Measurements from ENCODE around the gene MICAL2. TPM values are rescaled to one million over a fixed set of nuclear protein-coding genes. Genes with fewer than 3 reads are reported as not detected.

Gene MICAL2
- total RNA-seq, 3 donors from 2014 or later, result 263 to 384 (median 312) TPM

- H3K4me3 ChIP-seq, result no peak overlapping the region
- peaks cover 77% of the 10 kb centered on the region for H3K4me1 ChIP-seq (ENCODE audit: low read depth)
- DNase-seq (peak in 1 of 3 donors; percentile 67), ATAC-seq (peak; percentile 73)
- TF ChIP-seq, protein P1, sequence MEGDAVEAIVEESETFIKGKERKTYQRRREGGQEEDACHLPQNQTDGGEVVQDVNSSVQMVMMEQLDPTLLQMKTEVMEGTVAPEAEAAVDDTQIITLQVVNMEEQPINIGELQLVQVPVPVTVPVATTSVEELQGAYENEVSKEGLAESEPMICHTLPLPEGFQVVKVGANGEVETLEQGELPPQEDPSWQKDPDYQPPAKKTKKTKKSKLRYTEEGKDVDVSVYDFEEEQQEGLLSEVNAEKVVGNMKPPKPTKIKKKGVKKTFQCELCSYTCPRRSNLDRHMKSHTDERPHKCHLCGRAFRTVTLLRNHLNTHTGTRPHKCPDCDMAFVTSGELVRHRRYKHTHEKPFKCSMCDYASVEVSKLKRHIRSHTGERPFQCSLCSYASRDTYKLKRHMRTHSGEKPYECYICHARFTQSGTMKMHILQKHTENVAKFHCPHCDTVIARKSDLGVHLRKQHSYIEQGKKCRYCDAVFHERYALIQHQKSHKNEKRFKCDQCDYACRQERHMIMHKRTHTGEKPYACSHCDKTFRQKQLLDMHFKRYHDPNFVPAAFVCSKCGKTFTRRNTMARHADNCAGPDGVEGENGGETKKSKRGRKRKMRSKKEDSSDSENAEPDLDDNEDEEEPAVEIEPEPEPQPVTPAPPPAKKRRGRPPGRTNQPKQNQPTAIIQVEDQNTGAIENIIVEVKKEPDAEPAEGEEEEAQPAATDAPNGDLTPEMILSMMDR (IDR thresholded peaks at IDR 0.05), result no peak
- intact Hi-C loops (cut with DNase I, micrococcal nuclease), result no loop called here
- H3K9me3 ChIP-seq, result no peaks in the 10 kb centered on the region
- H3K36me3 ChIP-seq (ENCODE audit: low read depth), result no peaks in the 10 kb centered on the region
Observed at GRCh38 chr11:12163181-12163941, 53.0 kb downstream of the MICAL2 start.

GRCh38 chr11:12164061-12165014 is 53.9 kb downstream of the MICAL2 start:
- peak; percentile 49 for ATAC-seq
- H3K4me1 ChIP-seq (ENCODE audit: low read depth), result peaks cover 73% of the 10 kb centered on the region

GRCh38 chr11:12165237-12165875 is 55.0 kb downstream of the MICAL2 start:
- Histone ChIP-seq H3K9me3 (no peaks in the 10 kb centered on the region), H3K4me3 (no peak overlapping the region), H3K36me3 (ENCODE audit: low read depth) (no peaks in the 10 kb centered on the region), H3K4me1 (ENCODE audit: low read depth) (peaks cover 67% of the 10 kb centered on the region)
- ATAC-seq (no peak), DNase-seq (no peak)
- TF ChIP-seq, protein P1 (IDR thresholded peaks at IDR 0.05), result no peak
- intact Hi-C loops (cut with DNase I, micrococcal nuclease), result no loop called here

More at GRCh38 chr11:12164061-12165014, 53.9 kb downstream of the MICAL2 start:
- TF ChIP-seq, protein P1 (IDR thresholded peaks at IDR 0.05), result no peak
- intact Hi-C loops (cut with DNase I, micrococcal nuclease), result no loop called here
- no peaks in the 10 kb centered on the region for H3K9me3 ChIP-seq
- DNase-seq, result peak in 1 of 3 donors; percentile 50
- no peak overlapping the region for H3K4me3 ChIP-seq
- H3K36me3 ChIP-seq (ENCODE audit: low read depth), result no peaks in the 10 kb centered on the region

GRCh38 chr11:12166299-12167060 is 56.1 kb downstream of the MICAL2 start:
- intact Hi-C loops (cut with DNase I, micrococcal nuclease), result no loop called here
- Histone ChIP-seq H3K4me1 (ENCODE audit: low read depth) (peaks cover 62% of the 10 kb centered on the region), H3K36me3 (ENCODE audit: low read depth) (no peaks in the 10 kb centered on the region), H3K9me3 (no peaks in the 10 kb centered on the region), H3K4me3 (no peak overlapping the region)
- TF ChIP-seq, protein P1 (IDR thresholded peaks at IDR 0.05), result no peak
- ATAC-seq, result peak; percentile 3
- no peak for DNase-seq
